Uterus (tissue), 2 donors: ENCODE measurements around the gene CRELD2.

ENCODE experiments used
- CTCF ChIP-seq, 4 experiments: fragments of 200-600 bp in 2 of 4; fragments of 450-650 bp in 2 of 4; sonication (generic) in 2 of 4; IDR thresholded peaks; one replicate each; pipeline ENCODE4 v1.5.1; 2016 to 2019; ENCODE audit warnings: antibody characterized with exemption in 4 of 4, mild to moderate bottlenecking in 2 of 4, moderate library complexity in 1 of 4
- POLR2A ChIP-seq, 2 donors: fragments of 450-650 bp; IDR thresholded peaks; one replicate each; pipeline ENCODE4 v1.6.1; 2016; ENCODE audit warnings: antibody characterized with exemption in 2 of 2, mild to moderate bottlenecking in 1 of 2, moderate library complexity in 1 of 2

GRCh38 chr22:49930596-49931412, 12.4 kb downstream of the CRELD2 start:
- TF ChIP-seq POLR2A (IDR thresholded peaks at IDR 0.05) (no peak), CTCF (IDR thresholded peaks at IDR 0.05) (peak; percentile 25 to 57 (median 44))
